ENCODE data around the gene ABCC4.

Gene ABCC4

GRCh38 chr13:95235199-95235756 is 66.0 kb downstream of the ABCC4 start:
- H3K4me3 ChIP-seq (ENCODE audit: low read depth, low read length): no peak overlapping the region
- TF ChIP-seq CTCF (IDR thresholded peaks at IDR 0.05; ENCODE audit: low read depth, low read length): no peak
- DNase-seq (ENCODE audit: low read depth, low spot score): no peak
- in situ Hi-C loops (cut with HindIII; ENCODE audit: low sequenced_read_pairs): no loop called here

GRCh38 chr13:95234242-95234641 is 67.0 kb downstream of the ABCC4 start:
- in situ Hi-C loops (cut with HindIII; ENCODE audit: low sequenced_read_pairs): no loop called here
- H3K4me3 ChIP-seq (ENCODE audit: low read depth, low read length): no peak overlapping the region
- TF ChIP-seq CTCF (IDR thresholded peaks at IDR 0.05; ENCODE audit: low read depth, low read length): no peak
- no peak for DNase-seq (ENCODE audit: low read depth, low spot score)

GRCh38 chr13:95233026-95233635 is 68.1 kb downstream of the ABCC4 start:
- in situ Hi-C loops (cut with HindIII; ENCODE audit: low sequenced_read_pairs): no loop called here
- no peak for DNase-seq (ENCODE audit: low read depth, low spot score)
- no peak for TF ChIP-seq CTCF (IDR thresholded peaks at IDR 0.05; ENCODE audit: low read depth, low read length)
- H3K4me3 ChIP-seq (ENCODE audit: low read depth, low read length): no peak overlapping the region

- DNase-seq (ENCODE audit: low read depth, low spot score): no peak
- in situ Hi-C loops (cut with HindIII; ENCODE audit: low sequenced_read_pairs): no loop called here
- TF ChIP-seq CTCF (IDR thresholded peaks at IDR 0.05; ENCODE audit: low read depth, low read length): no peak
- H3K4me3 ChIP-seq (ENCODE audit: low read depth, low read length): no peak overlapping the region
Observed at GRCh38 chr13:95231393-95231792, 69.9 kb downstream of the ABCC4 start.

GRCh38 chr13:95229855-95230254 is 71.4 kb downstream of the ABCC4 start:
- no peak overlapping the region for H3K4me3 ChIP-seq (ENCODE audit: low read depth, low read length)
- in situ Hi-C loops (cut with HindIII; ENCODE audit: low sequenced_read_pairs): no loop called here

GRCh38 chr13:95228130-95228529 is 73.1 kb downstream of the ABCC4 start:
- in situ Hi-C loops (cut with HindIII; ENCODE audit: low sequenced_read_pairs): no loop called here
- no peak for TF ChIP-seq CTCF (IDR thresholded peaks at IDR 0.05; ENCODE audit: low read depth, low read length)

More at GRCh38 chr13:95229855-95230254, 71.4 kb downstream of the ABCC4 start:
- TF ChIP-seq CTCF (IDR thresholded peaks at IDR 0.05; ENCODE audit: low read depth, low read length): no peak
- DNase-seq (ENCODE audit: low read depth, low spot score): no peak

More at GRCh38 chr13:95228130-95228529, 73.1 kb downstream of the ABCC4 start:
- DNase-seq (ENCODE audit: low read depth, low spot score): no peak
- H3K4me3 ChIP-seq (ENCODE audit: low read depth, low read length): no peak overlapping the region

All from astrocyte of the spinal cord (primary cell).